GM18499 (cell line): ENCODE data around the gene FAXC.

Experiments used
- ATAC-seq: cut with Tn5 transposase; IDR thresholded peaks from one replicate; pipeline ENCODE4 v1.9.1; 2021; ENCODE audit warnings: moderate number of reproducible peaks; ENCODE audit not compliant: insufficient read depth, unreplicated experiment

Gene FAXC

DNA sequence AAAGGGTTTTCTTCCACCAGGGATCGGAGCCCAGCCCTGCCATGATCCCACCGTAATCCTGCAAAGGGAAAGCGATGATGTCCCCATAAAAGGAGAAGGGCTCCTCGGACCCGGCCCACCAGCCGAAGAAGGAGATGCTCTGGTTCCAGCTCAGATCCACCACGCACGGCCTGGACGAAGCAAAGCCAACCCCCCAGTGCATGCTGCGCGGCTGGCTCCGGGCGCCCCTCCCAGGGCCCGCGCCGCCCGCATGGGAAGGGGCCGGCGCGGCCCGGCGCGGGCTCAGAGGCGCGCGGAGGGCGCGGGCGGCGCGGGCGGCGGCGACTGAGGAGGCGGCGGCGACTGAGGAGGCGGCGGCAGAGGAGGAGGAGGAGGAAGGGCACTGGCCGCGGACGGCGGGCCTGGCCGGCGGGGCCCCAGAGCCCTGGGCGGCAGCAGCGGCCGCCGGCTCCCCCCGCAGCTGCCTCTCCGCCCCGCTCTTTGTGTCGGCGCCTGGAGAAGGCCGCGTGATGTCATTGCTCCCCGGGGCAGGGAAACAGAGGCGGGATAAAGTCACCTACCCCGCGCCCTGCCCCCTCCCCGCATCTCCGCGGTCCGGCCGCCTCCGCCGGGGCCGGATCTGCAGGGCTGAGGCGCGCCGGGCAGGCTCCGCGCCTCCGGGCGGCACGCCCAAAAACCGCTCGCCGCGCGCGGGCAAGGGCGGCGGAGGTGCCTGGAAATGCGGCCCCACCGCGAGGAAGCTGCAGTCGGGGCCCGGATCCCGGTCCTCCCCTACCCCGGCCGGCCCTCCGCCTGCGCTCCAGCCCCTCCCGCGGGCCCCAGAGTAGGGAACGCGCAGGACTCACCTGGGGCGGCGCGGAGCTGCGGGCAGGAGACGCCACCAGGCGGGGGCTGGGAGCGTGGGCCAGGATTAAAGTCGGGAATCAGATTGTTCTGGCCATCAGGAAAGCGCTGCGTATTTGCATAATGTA lies at the start of gene FAXC:
Gene FAXC (minus strand): TSS at position 504 of the 971 bp plus-strand sequence. CDS start 302 bp downstream, at position 202.
- no peak for ATAC-seq

DNA sequence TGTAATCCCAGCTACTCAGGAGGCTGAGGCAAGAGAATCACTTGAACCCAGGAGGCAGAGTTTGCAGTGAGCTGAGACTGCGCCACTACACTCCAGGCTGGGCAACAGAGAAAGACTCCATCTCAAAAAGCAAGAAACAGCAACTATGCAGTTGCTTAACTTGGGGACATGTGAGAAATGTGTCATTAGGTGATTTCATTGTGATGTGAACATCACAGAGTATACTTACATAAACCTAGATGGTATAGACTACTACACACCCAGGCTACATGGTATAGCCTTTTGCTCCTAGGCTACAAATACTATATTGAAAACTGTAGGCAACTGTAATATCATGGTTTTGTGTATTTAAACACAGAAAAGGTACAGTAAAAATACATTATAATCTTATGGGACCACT lies 47.8 kb upstream of the FAXC start:
- ATAC-seq: no peak

GRCh38 chr6:99393698-99394531 lies 44.4 kb upstream of the FAXC start, which contains the start of gene COQ3:
Gene COQ3, minus strand, starts transcription at chr6:99394195. Its CDS starts 16 bp downstream, at chr6:99394179.
- no peak for ATAC-seq

DNA sequence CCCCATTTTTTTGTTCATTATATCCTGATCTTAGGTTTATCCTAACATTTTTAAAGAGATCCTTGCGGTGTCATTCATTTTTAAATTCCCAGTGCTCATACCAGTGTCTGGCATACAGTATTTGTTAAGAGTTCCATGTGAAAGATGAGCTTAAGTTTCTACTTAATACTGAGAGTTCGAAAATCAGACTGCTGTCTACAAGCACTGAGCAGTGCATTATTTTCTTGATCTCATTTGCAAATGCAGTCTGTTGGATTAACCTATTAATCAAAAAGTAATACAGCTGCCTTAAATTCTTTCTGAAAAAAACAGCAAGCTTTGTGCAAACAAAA lies 43.9 kb upstream of the FAXC start:
- ATAC-seq: no peak

DNA sequence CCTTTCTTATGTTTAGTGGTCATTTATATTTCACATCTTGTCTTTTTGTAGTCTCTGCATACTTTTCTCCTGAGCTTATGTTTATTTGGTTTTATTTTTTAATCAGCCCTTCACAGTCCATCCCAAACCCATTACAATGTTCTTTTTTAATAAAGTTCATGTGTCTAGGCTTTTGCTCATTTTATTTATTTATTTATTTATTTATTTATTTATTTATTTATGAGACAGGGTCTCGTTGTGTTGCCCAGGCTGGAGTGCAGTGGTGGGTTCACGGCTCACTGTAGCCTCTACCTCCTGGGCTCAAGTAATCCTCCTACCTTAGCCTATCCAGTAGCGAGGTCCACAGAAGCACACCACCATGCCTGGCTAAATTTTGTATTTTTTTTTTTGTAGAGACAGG lies 41.4 kb upstream of the FAXC start:
- no peak for ATAC-seq

- ATAC-seq: no peak
These were observed 35.0 kb upstream of the FAXC start for GRCh38 chr6:99384507-99384906.

GRCh38 chr6:99378636-99379035 lies 29.2 kb upstream of the FAXC start:
- no peak for ATAC-seq

DNA sequence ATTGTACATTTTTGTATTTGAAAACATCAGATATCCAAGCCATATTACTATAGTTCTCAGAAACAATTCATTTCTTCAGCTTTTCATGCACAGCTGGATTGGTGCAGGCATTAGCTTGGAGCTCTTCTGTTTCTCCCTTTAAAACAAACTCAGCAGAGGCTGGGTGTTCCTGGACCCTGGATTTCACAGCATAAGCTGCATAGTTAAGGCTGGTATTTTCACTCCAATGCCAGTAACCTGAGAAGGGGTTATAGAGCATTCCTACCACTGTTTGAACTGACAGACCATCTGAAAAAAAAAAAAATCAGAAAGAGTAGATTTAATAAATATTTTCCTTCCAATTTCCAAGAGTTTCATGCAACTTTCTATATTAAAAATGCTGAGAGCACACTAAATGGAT lies 20.1 kb upstream of the FAXC start:
- ATAC-seq: no peak

DNA sequence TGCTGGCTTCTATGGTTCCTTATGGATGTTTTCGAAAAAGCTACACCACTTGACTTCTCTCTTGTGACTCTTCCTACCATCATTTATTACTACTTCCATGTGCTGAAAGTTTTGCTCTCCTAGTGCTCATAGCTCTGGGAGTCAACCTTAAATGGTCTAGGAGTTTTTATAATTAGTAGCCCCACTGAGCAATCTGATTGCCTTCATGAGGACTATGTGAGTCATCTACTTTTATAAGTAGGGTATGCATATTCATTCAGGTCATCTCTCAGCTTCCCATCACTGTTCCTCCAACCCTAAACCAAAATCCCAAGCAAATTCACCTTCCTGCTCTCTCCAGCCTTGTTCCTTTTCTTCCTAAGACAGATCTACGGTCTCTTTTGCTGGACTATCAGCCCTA lies 17.4 kb upstream of the FAXC start:
- no peak for ATAC-seq

- peak; percentile 94 for ATAC-seq
These were observed 14.6 kb upstream of the FAXC start for GRCh38 chr6:99364026-99364425.

- no peak for ATAC-seq
These were observed 13.3 kb upstream of the FAXC start for GRCh38 chr6:99362678-99363268.

DNA sequence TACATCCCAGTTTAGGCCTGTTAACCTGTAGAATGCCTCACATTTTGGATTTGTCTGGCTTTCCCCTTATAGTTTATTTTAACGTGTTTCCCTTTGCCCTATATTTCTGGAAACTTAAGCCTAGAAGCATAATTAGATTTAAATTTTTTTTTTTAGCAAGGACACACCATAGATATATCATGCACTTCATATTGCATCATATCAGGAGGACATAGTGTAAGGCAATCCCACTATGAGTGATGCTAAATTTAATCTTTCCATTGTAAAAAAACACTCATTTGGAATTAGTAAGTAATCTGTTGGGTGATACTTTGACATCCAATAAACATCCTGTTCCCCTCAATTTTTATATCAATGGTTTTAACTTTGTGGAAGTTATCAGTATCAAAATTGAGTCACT lies 10.3 kb upstream of the FAXC start:
- no peak for ATAC-seq

GRCh38 chr6:99356641-99357040 lies 7.2 kb upstream of the FAXC start:
- no peak for ATAC-seq

DNA sequence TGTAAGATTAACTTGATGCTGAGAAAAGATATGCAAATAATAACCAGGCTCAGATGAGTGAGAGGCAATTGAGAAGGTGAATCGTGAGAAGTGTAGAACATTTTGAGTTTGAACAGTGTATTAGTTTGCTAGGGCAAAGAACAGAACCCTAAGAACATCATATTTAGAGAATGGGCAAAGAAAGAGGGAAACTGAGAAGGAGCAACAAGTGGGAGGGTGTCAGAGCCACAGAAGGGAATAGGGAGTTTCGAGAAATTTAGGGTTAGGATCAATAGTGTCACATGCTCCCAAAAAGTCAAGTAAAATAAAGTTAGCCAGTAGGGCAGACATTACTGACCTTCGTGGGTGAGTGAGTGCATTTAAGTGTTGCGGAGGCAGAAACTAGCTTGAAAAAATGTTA lies 5.5 kb upstream of the FAXC start:
- no peak for ATAC-seq

- ATAC-seq: no peak
These were observed 3.7 kb upstream of the FAXC start for GRCh38 chr6:99353126-99353525.

- no peak for ATAC-seq
These were observed 1.1 kb upstream of the FAXC start for GRCh38 chr6:99350573-99350972.

DNA sequence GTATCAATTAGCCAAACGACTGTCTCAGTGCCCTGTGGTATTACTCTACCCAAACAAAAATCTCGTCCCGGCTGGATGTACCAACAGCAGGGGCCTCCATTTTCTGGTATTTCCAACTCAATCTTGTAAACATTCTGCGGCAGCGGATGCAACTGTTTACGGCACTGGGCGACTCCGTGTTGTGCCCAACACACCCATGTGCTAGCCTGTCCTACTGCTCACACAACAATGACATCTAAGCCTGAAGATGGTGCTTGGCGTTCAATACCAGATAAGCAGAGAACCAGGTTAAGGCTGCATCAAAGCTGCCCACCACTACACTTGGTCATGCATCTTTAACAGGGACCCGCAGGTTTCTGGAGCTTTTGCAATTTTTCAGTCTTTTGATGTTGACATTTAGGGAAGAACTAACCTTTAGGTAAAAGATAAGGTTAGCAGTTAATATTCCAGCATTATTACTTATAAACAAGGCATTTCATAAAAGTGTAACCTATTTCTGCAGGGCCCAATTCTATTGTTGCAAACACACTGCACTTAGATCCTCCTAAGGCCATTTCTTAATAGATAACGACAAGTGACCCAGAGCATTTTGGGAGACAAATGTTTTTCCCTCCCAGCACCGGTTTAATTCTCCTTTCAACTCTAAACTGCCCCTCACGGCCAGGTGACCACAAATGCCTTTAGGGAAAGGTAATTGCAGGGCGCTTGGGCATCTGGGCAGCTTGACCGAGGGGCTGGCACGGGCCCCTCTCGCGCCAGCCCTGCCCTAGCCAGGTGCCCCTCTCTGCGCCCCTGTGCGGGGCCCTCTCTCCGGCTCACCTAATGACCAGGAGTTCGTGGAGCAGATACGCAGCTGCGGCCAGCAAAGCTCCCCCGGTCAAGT lies 945 bp downstream of the FAXC start:
- no peak for ATAC-seq

- ATAC-seq: no peak
These were observed 1.7 kb downstream of the FAXC start for GRCh38 chr6:99347804-99348203.

DNA sequence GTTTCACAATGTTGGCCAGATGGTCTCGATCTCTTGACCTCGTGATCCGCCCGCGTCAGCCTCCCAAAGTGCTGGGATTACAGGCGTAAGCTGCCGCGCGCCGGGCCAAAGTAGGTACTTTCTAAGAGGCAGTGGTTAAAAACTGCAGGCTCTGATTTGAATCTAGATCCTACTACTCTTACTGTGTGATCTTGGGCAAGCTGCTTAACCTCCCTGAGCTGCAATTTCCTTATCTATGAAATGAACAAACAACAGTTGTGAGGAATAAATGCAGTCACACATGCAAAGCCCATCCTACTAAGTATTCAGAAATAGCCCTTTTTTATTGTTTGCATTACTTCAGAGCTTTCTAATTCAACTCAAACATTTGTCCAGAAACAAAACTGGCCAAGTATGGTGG lies 2.9 kb downstream of the FAXC start:
- no peak for ATAC-seq

DNA sequence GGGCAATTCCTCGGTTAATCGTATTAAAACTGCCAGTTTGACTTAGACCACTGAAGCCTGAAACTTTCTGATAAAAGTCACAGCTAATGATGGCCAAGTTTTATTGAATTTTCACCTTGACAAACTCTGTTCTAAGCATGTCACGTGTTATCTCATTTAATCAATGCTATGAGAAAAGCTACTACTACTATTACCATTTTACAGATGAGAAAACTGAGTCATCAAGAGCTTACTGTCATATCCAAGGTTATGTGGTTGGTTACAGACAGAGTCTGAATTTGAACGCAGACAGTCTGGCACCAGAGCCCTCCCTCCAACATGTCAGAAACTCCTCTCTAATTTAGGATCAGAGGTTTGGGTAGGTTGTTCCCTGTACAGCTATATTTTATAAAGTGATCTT lies 4.3 kb downstream of the FAXC start:
- ATAC-seq: no peak
